Lower leg skin (tissue), 3 donors: Measurements from ENCODE around the gene LUZP1.

ENCODE experiments used
- CTCF ChIP-seq, 3 donors: fragments of 450-650 bp; IDR thresholded peaks; one replicate each; pipeline ENCODE4 v1.5.1; 2016; ENCODE audit warnings: antibody characterized with exemption in 3 of 3, mild to moderate bottlenecking in 3 of 3, moderate library complexity in 2 of 3
- POLR2A ChIP-seq, 2 donors: fragments of 450-650 bp; IDR thresholded peaks; one replicate each; pipeline ENCODE4 v1.6.1; 2016 to 2017; ENCODE audit warnings: antibody characterized with exemption in 2 of 2, mild to moderate bottlenecking in 1 of 2, moderate library complexity in 1 of 2

DNA sequence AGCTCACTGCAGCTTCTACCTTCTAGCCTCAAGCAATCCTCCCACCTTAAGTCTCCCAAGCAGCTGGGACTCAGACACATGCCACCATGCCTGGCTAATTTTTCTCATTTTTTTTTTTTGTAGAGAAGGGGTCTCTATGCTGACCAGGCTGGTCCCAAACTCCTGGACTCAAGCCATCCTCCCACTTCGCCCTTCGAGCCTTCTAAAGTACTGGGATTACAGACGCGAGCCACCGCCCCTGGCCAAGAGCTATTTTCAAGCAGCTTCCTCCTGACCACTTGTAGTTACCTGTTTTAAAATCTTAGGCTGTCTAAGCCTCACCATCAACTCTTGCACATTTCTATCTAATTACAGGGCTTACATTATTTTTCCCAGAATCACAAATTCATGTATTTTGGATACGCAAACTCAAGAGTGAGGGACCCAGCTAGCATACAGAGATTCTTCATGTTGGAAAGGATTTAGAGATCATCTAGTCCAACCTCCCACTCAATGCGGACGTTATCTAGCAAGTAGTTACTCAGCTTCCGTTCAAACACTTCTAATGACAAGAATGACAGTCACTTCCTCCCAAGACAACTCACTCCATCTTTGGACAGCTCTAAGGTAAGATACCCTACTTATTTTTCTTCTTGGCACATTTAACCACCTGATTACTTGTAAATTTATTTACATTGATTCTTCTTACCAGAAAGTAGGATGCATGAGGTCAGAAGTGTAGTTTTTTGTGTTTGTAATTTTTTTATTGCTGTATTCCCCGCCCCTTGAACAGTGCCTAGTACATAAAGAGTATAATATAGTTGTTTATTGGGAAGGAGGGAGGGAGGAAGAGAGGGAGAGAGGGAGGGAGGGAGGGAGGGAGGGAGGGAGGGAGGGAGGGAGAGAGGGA lies 65.4 kb downstream of the LUZP1 start:
- TF ChIP-seq POLR2A (IDR thresholded peaks at IDR 0.05) (no peak), CTCF (IDR thresholded peaks at IDR 0.05) (no peak)
